Endothelial cell of hepatic sinusoid (primary cell): ENCODE data around the gene ITPKC.

ENCODE experiments used
- in situ Hi-C: cut with HindIII; loops from 2 replicates; pipeline ENCODE4 v1.10.0; 2017; ENCODE audit warnings: low sequenced_read_pairs

The ITPKC gene

DNA sequence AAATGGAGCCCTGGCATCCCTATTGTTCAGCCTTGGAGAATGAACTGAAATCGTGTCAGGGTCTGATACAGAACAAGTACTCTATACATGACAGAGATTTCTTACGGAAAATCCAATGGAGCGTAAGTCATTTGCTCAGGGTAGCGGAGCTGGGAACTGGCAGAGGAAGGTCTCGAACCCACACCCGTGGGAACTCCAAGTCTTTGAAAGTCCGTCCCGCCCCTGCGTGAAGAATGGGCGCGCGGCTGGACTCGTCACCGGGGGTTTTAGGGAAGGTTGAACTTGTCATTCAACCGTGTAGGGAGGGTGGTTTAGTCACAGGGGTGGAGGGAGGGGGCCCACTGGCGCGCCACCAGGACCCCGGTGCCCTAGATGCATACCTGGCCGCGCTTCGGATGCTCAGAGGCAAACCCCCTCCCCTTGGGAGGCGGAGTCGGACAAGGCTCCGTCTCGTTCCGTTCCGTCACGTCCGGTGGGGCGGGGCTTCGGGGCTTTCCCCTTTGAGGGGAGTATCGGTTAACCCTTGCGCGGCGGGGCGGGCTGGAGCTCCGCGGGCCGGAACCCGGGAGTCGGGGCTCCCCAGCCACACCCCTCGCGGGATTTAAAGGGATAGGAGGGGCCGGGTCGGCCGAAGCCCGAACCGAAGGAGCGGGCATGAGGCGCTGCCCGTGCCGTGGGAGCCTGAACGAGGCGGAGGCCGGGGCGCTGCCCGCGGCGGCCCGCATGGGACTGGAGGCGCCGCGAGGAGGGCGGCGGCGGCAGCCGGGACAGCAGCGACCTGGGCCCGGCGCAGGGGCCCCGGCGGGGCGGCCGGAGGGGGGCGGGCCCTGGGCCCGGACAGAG, at the start of gene ITPKC, which contains the start of gene COQ8B:
Gene ITPKC (plus strand): TSS at position 631 of the 843 bp plus-strand sequence. CDS start 24 bp downstream, at position 655.
Gene COQ8B (minus strand): TSS at position 405 of the 843 bp plus-strand sequence. CDS start 2,254 bp downstream, outside the sequence.
- in situ Hi-C loops: no loop called here

- in situ Hi-C loops: no loop called here
These were observed 49.3 kb upstream of the ITPKC start for GRCh38 chr19:40667602-40668001.

GRCh38 chr19:40668991-40669614, 47.8 kb upstream of the ITPKC start:
- in situ Hi-C loops: no loop called here

DNA sequence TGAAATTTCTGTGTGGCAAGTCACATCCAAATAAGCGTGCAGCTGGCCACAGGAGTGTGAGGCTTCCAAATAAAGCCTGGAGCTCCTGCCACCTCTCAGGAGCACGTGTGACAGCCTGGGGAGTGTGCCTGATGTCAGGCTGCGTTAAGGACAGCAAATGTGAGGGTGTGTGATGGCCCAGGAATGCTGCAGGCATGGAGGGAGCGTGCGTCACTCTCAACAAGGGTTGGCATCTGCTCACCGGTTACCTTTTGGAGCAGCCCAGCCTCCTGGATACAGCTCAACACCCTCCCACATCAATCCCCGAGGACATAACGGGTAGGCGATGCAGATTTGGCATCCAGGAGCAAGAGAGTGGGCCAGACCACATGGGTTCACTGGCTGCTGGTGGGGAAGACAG, 45.5 kb upstream of the ITPKC start:
- in situ Hi-C loops: no loop called here

- in situ Hi-C loops: no loop called here
These were observed 44.9 kb upstream of the ITPKC start for GRCh38 chr19:40672038-40672437.

GRCh38 chr19:40672573-40673299, 44.2 kb upstream of the ITPKC start:
- in situ Hi-C loops: no loop called here

DNA sequence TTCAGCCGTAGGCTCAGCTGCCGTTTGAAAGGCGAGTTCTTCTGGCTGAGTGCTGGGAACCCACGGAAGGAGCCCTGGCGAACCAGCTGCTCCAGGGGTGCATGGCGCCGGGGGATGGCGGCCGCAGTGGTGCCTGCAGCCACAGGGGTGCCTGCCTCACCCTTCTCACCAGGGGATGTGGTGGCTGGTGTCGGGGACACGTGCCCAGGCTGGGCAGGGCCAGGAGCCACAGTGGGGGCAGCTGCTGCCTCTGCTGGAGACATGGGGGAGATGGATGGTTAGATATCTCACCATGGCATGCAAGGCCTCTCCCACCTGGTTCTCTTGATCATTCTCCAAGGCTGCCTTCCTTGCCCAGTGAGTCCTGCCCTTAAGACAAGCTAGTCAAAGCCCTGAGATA, 43.5 kb upstream of the ITPKC start:
- in situ Hi-C loops: no loop called here

- in situ Hi-C loops: no loop called here
These were observed 42.6 kb upstream of the ITPKC start for GRCh38 chr19:40674291-40674690.

GRCh38 chr19:40677156-40677555, 39.8 kb upstream of the ITPKC start:
- in situ Hi-C loops: no loop called here

DNA sequence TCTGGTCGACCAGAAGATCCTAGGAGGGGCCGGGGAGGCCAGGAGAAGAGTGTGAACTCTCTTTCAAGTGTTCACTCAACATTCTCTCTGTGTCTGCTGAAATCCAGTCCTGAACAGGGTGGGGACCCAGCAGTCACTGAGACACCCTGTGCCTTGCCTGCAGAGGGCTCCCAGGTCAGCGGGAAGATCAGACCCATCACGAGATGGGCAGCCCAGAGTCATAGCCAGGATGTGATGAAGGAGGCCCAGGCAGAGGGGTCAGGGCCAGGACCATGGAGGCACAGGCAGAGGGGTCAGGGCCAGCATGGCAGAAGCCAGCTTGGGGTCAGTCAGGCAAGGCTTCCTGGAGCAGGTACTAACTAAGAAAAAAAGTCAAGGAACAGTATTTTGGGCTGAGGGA, 35.9 kb upstream of the ITPKC start:
- in situ Hi-C loops: no loop called here

- in situ Hi-C loops: no loop called here
These were observed 34.4 kb upstream of the ITPKC start for GRCh38 chr19:40682431-40682964.

DNA sequence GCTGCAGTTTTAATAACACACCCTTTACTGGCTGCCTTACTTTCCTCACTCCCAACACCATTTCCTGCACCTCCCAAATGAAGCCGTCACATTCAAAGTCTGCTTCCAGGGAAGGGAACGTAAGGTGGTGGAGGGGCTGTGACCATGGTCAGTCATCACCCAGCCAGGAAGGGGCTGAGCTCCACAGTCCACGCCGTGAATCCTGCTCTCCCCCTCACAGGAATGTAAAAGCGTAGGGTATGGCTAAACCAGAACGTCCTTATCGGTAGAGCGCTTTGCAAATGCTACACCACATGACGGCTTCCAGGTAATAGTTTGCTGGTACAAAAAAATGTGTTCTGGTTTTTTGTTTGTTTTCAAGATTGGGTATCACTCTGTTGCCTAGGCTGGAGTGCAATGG, 33.5 kb upstream of the ITPKC start:
- in situ Hi-C loops: no loop called here

- in situ Hi-C loops: no loop called here
These were observed 32.6 kb upstream of the ITPKC start for GRCh38 chr19:40684280-40684679.

GRCh38 chr19:40685016-40685526, 31.8 kb upstream of the ITPKC start:
- in situ Hi-C loops: no loop called here

DNA sequence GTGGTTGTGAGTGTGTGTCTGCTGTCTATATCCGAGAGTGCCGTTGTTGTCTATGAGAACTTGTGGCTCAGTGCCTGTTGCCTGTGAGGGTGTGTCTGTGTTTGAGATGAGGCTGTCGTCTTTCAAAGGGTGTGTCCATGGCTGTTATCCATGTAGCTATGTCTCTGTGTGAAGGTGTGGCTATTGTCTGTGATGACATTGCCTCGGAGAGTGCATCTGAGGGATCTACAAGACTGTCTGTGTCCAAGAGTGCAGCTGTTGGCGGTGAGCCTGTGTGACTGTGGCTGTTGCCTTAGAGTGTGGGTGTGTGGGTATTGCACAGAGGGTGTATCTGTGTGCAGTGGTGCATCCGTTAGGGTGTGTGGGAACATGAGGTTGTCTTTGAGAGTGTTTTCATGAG, 31.3 kb upstream of the ITPKC start:
- in situ Hi-C loops: no loop called here

GRCh38 chr19:40686882-40687524, 29.9 kb upstream of the ITPKC start:
- in situ Hi-C loops: no loop called here

- in situ Hi-C loops: no loop called here
These were observed 29.3 kb upstream of the ITPKC start for GRCh38 chr19:40687525-40688016.

DNA sequence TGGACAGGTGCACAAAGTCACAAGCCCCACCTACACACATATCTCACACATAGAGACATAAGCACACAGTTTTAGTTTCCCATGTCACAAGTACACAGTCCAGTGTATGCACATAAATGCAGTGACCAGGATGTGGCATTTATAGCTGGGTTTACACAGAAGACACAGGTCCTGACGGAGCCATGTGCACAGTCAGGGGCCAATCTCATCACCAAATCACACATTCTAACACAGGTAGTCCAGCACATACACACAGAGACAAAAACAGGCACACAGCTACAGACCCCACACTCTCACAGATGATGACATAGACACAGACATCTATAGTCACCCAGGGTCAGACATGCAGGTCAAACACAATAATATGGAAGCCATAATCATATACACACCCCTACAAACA, 28.6 kb upstream of the ITPKC start:
- in situ Hi-C loops: no loop called here

GRCh38 chr19:40688987-40689338, 27.9 kb upstream of the ITPKC start:
- in situ Hi-C loops: no loop called here

- in situ Hi-C loops: no loop called here
These were observed 27.4 kb upstream of the ITPKC start for GRCh38 chr19:40689339-40690049.
